ENCODE measurements around the gene BICRAL. TPM values are rescaled to one million over a fixed set of nuclear protein-coding genes. Genes with fewer than 3 reads are reported as not detected.
"Not testable (repeated sequence)": the region's sequence is repeated elsewhere in the genome, so short reads cannot be mapped to it uniquely, and the experiment has no call there.

Gene BICRAL
- total and polyA plus RNA-seq, 2 donors: 6.4 to 6.7 TPM

DNA sequence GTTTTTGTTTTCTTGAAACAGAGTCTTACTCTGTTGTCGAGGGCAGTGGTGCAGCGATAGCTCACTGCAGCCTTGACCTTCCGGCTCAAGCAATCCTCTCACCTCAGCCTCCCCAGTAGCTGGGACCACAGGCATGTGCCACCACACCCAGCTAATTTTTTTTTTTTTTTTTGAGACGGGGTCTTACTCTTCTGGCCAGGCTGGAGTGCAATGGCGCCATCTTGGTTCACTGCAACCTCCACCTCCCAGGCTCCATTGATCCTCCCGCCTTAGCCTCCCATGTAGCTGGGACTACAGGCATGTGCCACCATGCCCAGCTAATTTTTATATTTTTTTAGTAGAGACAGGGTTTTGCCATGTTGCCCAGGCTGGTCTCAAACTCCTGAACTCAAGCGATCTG is 24.5 kb downstream of the BICRAL start:
- WGBS: 98% methylated on average over 7 of the region's 7 CpGs
- H3K4me3 ChIP-seq (ENCODE audit: low read length in 2 of 2); H3K27me3 ChIP-seq (ENCODE audit: control insufficient read depth in 2 of 2, insufficient read depth in 1 of 2, low read length in 1 of 2); H3K36me3 ChIP-seq (ENCODE audit: control insufficient read depth in 2 of 2, insufficient read depth in 2 of 2, low read length in 1 of 2); H3K9me3 ChIP-seq (ENCODE audit: control insufficient read depth in 2 of 2, insufficient read depth in 1 of 2, low read length in 1 of 2); DNase-seq (ENCODE audit: low read depth in 6 of 9, low spot score in 9 of 9); H3K27ac ChIP-seq (ENCODE audit: low read depth in 1 of 2, low read length in 1 of 2); H3K4me1 ChIP-seq (ENCODE audit: control insufficient read depth in 2 of 2, insufficient read depth in 2 of 2, low read length in 2 of 2): not testable (repeated sequence)

DNA sequence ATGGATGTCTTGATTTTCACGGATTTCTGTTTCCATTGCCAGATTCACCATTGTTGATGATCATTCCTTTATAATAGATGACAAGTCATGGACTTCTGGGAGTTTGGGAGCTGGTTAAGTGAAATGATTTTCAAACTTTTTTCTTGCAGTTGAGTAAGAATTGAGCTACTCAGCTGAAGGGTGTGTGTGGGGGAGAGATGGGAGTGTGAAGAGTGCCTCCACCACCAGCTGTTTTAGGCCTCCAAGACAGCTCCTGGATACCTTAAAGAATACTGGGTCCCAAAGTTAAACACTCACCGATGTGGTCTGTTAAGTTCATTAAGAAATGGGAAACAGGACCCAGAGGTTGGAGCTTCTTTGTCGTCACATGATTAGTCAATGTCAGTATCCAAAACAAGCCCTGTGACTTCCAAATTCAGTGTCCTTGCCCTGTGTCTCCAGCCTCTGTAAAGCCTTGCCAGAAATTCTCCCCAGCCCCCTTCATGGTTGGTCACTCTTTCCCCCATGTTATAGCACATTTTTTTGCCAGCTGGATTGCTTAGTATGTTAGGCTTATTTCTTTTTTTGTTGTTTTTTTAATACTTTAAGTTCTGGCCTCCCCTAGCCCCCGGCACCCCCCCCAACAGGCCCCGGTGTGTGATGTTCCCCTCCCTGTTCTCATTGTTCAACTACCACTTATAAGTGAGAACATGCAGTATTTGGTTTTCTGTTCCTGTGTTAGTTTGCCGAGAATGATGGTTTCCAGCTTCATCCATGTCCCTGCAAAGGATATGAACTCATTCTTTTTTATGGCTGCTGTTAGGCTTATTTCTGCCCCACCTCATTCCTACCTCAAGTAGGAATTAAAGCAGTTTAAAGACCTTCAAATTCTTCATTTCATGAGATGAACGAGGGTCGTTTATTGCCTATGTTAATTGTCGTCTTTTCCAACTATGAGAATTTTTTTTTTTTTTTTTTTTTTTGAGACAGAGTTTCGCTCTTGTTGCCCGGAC is 26.9 kb downstream of the BICRAL start:
- H3K4me1 ChIP-seq (ENCODE audit: control insufficient read depth in 2 of 2, insufficient read depth in 2 of 2, low read length in 2 of 2): no peaks in the 10 kb centered on the region
- H3K36me3 ChIP-seq (ENCODE audit: control insufficient read depth in 2 of 2, insufficient read depth in 2 of 2, low read length in 1 of 2): peaks cover 0 to 12% of the 10 kb centered on the region in 2 donors
- H3K27me3 ChIP-seq (ENCODE audit: control insufficient read depth in 2 of 2, insufficient read depth in 1 of 2, low read length in 1 of 2): no peaks in the 10 kb centered on the region
- no peaks in the 10 kb centered on the region for H3K9me3 ChIP-seq (ENCODE audit: control insufficient read depth in 2 of 2, insufficient read depth in 1 of 2, low read length in 1 of 2)
- no peak overlapping the region for H3K27ac ChIP-seq (ENCODE audit: low read depth in 1 of 2, low read length in 1 of 2)
- no peak overlapping the region for H3K4me3 ChIP-seq (ENCODE audit: low read length in 2 of 2)
- WGBS: 96% methylated on average over 11 of the region's 11 CpGs
- DNase-seq (ENCODE audit: low read depth in 6 of 9, low spot score in 9 of 9): no peak

DNA sequence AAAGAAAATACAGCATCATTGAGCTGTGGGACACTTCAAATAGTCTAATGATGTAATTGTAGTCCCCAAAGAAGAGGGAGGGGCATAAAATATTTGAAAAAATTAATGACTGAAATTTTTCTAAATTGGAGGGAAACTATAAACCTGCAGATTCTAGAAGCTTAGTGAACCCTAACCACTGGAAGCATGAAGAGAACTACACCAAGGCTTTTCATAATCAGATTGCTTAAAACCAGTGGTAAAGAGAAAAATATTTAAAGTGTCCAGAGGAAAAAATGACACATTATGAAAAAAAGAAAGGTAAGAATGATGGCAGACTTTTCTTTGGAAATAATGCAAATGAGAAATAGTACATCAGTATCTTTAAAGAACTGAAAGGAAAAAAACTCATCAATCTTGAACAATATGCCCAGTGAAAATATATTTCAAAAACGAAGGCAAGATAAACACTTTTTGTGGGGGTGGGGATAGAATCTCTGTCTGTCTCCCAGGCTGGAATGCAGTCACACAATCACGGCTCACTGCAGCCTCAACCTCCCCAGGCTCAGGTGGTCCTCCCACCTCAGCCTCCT is 31.3 kb downstream of the BICRAL start:
- no peaks in the 10 kb centered on the region for H3K9me3 ChIP-seq (ENCODE audit: control insufficient read depth in 2 of 2, insufficient read depth in 1 of 2, low read length in 1 of 2)
- no peak for DNase-seq (ENCODE audit: low read depth in 6 of 9, low spot score in 9 of 9)
- H3K27ac ChIP-seq (ENCODE audit: low read depth in 1 of 2, low read length in 1 of 2): no peak overlapping the region
- no peaks in the 10 kb centered on the region for H3K4me1 ChIP-seq (ENCODE audit: control insufficient read depth in 2 of 2, insufficient read depth in 2 of 2, low read length in 2 of 2)
- no peaks in the 10 kb centered on the region for H3K27me3 ChIP-seq (ENCODE audit: control insufficient read depth in 2 of 2, insufficient read depth in 1 of 2, low read length in 1 of 2)
- peaks cover 0 to 12% of the 10 kb centered on the region in 2 donors for H3K36me3 ChIP-seq (ENCODE audit: control insufficient read depth in 2 of 2, insufficient read depth in 2 of 2, low read length in 1 of 2)
- H3K4me3 ChIP-seq (ENCODE audit: low read length in 2 of 2): no peak overlapping the region
- 97% methylated on average over 2 of the region's 2 CpGs for WGBS

DNA sequence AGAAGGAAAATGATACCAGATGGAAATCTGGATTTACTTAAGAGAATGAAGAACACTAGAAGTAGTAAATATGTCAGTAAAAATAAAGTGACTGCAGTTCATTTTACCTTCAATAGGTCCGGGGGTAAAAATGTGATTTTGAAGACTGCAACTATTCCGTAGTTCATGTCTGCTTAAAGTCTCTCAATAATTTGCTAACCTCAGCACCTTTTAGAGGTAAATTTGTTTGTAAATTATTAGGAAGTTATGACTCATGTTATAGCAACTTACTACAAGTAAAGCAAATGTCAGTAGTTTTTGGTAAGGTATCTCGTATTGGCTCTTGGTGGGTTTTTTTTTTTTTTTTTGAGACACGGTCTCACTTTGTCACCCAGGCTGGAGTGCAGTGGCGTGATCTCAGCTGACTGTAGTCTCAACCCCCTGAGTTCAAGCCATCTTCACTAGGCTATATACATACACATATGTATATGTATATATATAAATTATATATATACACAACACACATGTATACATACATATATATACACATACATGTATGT is 32.1 kb downstream of the BICRAL start:
- WGBS: 97% methylated on average over 5 of the region's 5 CpGs
- H3K27ac ChIP-seq (ENCODE audit: low read depth in 1 of 2, low read length in 1 of 2): no peak overlapping the region
- H3K4me1 ChIP-seq (ENCODE audit: control insufficient read depth in 2 of 2, insufficient read depth in 2 of 2, low read length in 2 of 2): no peaks in the 10 kb centered on the region
- no peak for DNase-seq (ENCODE audit: low read depth in 6 of 9, low spot score in 9 of 9)
- H3K9me3 ChIP-seq (ENCODE audit: control insufficient read depth in 2 of 2, insufficient read depth in 1 of 2, low read length in 1 of 2): no peaks in the 10 kb centered on the region
- H3K36me3 ChIP-seq (ENCODE audit: control insufficient read depth in 2 of 2, insufficient read depth in 2 of 2, low read length in 1 of 2): peaks cover 0 to 12% of the 10 kb centered on the region in 2 donors
- H3K27me3 ChIP-seq (ENCODE audit: control insufficient read depth in 2 of 2, insufficient read depth in 1 of 2, low read length in 1 of 2): no peaks in the 10 kb centered on the region
- H3K4me3 ChIP-seq (ENCODE audit: low read length in 2 of 2): no peak overlapping the region

DNA sequence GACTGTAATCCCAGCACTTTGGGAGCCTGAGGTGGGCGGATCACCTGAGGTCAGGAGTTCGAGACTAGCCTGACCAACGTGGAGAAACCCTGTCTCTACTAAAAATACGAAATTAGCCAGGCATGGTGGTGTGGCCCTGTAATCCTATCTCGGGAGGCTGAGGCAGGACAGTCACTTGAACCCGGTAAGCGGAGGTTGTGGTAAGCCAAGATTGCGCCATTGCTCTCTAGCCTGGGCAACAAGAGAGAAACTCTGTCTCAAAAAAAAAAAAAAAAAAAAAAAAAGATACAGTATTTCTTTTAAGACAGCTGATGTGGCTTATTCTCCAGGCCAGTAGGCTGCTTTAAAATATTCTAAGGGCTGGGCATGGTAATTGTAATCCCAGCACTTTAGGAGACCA is 33.9 kb downstream of the BICRAL start:
- not testable (repeated sequence) for H3K4me1 ChIP-seq (ENCODE audit: control insufficient read depth in 2 of 2, insufficient read depth in 2 of 2, low read length in 2 of 2); H3K27ac ChIP-seq (ENCODE audit: low read depth in 1 of 2, low read length in 1 of 2); H3K27me3 ChIP-seq (ENCODE audit: control insufficient read depth in 2 of 2, insufficient read depth in 1 of 2, low read length in 1 of 2); DNase-seq (ENCODE audit: low read depth in 6 of 9, low spot score in 9 of 9); H3K4me3 ChIP-seq (ENCODE audit: low read length in 2 of 2); H3K9me3 ChIP-seq (ENCODE audit: control insufficient read depth in 2 of 2, insufficient read depth in 1 of 2, low read length in 1 of 2)
- peaks cover 0 to 12% of the 10 kb centered on the region in 2 donors for H3K36me3 ChIP-seq (ENCODE audit: control insufficient read depth in 2 of 2, insufficient read depth in 2 of 2, low read length in 1 of 2)
- WGBS: 96% methylated on average over 8 of the region's 8 CpGs

DNA sequence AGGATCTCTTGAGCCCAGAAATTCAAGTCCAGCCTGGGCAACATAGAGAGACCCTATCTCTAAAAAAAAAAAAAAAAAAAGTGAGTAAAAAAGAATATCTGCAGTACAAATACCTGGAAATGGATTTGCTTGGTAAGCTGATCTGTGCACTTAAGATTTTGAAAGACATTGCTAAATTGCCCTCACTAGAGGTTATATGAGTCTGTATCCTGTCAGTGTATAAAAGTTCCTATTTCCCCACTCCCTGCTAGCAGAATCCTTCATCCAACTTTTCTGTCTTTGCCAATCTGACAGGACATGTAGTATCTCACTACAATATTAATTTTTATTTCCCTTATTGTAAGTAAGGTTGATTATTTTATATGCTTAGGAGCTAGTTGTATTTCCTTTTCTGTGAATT is 36.1 kb downstream of the BICRAL start:
- Histone ChIP-seq H3K4me1 (ENCODE audit: control insufficient read depth in 2 of 2, insufficient read depth in 2 of 2, low read length in 2 of 2) (peaks cover 4 to 8% of the 10 kb centered on the region in 2 donors), H3K4me3 (ENCODE audit: low read length in 2 of 2) (no peak overlapping the region), H3K9me3 (ENCODE audit: control insufficient read depth in 2 of 2, insufficient read depth in 1 of 2, low read length in 1 of 2) (no peaks in the 10 kb centered on the region), H3K27me3 (ENCODE audit: control insufficient read depth in 2 of 2, insufficient read depth in 1 of 2, low read length in 1 of 2) (no peaks in the 10 kb centered on the region), H3K36me3 (ENCODE audit: control insufficient read depth in 2 of 2, insufficient read depth in 2 of 2, low read length in 1 of 2) (peaks cover 4 to 7% of the 10 kb centered on the region in 2 donors), H3K27ac (ENCODE audit: low read depth in 1 of 2, low read length in 1 of 2) (no peak overlapping the region)
- no peak for DNase-seq (ENCODE audit: low read depth in 6 of 9, low spot score in 9 of 9)

DNA sequence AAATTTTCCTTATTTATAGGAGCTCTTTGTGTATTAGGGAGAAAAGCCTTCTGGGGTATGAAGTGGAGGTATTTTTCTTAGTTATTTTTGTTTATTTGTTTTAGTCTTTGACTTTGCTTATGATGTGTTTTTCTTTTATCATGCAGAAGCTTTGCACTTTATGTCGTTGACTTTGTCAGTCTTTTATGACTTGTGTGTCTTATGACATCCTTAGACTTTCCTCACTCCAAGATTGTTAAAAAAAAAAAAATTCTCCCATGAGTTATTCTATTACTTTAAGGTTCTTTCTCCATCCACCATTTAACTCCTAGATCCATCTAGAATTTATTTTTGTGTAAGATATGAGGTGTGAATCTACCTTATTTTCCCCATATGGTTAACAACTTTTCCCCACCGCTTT is 36.6 kb downstream of the BICRAL start:
- WGBS: 99% methylated on average over 2 of the region's 2 CpGs
- H3K4me3 ChIP-seq (ENCODE audit: low read length in 2 of 2): no peak overlapping the region
- H3K36me3 ChIP-seq (ENCODE audit: control insufficient read depth in 2 of 2, insufficient read depth in 2 of 2, low read length in 1 of 2): peaks cover 8 to 12% of the 10 kb centered on the region in 2 donors
- H3K9me3 ChIP-seq (ENCODE audit: control insufficient read depth in 2 of 2, insufficient read depth in 1 of 2, low read length in 1 of 2): no peaks in the 10 kb centered on the region
- H3K27me3 ChIP-seq (ENCODE audit: control insufficient read depth in 2 of 2, insufficient read depth in 1 of 2, low read length in 1 of 2): no peaks in the 10 kb centered on the region
- DNase-seq (ENCODE audit: low read depth in 6 of 9, low spot score in 9 of 9): no peak
- H3K4me1 ChIP-seq (ENCODE audit: control insufficient read depth in 2 of 2, insufficient read depth in 2 of 2, low read length in 2 of 2): peaks cover 4 to 8% of the 10 kb centered on the region in 2 donors
- no peak overlapping the region for H3K27ac ChIP-seq (ENCODE audit: low read depth in 1 of 2, low read length in 1 of 2)

DNA sequence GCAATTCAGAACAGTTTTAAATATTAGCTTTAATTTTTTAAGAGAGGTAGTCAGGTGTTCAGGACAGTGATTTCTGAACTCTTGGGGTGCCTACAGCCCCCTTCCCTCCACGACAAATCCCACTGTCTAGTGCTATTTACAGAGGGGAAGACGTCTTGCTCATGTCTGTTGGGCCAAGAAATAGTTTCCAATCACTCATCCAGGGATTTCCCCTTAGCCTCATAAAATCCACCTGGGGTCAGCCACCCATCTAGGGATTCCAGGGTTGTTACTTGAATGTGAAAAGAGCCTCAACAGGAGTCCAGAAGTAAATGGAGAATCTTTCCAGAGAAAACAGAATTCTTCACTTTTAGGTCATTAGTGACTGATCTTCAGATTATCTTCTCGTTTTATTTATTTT is 37.0 kb downstream of the BICRAL start:
- 93% methylated on average over 3 of the region's 3 CpGs for WGBS

More for the DNA sequence above, 37.0 kb downstream of the BICRAL start:
- Histone ChIP-seq H3K27ac (ENCODE audit: low read depth in 1 of 2, low read length in 1 of 2) (no peak overlapping the region), H3K4me1 (ENCODE audit: control insufficient read depth in 2 of 2, insufficient read depth in 2 of 2, low read length in 2 of 2) (peaks cover 4 to 8% of the 10 kb centered on the region in 2 donors), H3K27me3 (ENCODE audit: control insufficient read depth in 2 of 2, insufficient read depth in 1 of 2, low read length in 1 of 2) (no peaks in the 10 kb centered on the region), H3K36me3 (ENCODE audit: control insufficient read depth in 2 of 2, insufficient read depth in 2 of 2, low read length in 1 of 2) (peaks cover 8 to 16% of the 10 kb centered on the region in 2 donors), H3K9me3 (ENCODE audit: control insufficient read depth in 2 of 2, insufficient read depth in 1 of 2, low read length in 1 of 2) (no peaks in the 10 kb centered on the region), H3K4me3 (ENCODE audit: low read length in 2 of 2) (no peak overlapping the region)
- no peak for DNase-seq (ENCODE audit: low read depth in 6 of 9, low spot score in 9 of 9)
